ENCODE data around the gene HMHB1.
"Not testable (repeated sequence)": the region's sequence is repeated elsewhere in the genome, so short reads cannot be mapped to it uniquely, and the experiment has no call there.

The HMHB1 gene

DNA sequence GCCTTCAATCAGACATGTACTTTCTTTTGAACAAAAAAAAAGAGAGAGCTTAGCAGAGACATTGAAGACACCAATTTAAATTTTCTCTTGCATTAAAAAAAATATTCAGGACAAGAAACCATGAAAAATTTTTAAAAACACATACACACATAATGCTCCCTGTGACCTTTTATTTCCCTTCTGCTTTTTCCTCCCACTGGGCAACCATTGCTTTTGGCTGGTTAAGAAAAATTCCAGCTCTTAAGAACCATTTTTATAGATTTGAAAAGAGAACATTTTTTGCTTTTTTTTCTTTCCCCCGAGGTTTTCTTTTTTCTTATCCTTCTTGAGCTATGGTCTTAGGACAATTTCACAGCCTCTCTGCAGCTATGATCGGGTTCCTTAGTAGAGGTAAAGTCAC lies 6.1 kb upstream of the HMHB1 start:
- no peak for DNase-seq

DNA sequence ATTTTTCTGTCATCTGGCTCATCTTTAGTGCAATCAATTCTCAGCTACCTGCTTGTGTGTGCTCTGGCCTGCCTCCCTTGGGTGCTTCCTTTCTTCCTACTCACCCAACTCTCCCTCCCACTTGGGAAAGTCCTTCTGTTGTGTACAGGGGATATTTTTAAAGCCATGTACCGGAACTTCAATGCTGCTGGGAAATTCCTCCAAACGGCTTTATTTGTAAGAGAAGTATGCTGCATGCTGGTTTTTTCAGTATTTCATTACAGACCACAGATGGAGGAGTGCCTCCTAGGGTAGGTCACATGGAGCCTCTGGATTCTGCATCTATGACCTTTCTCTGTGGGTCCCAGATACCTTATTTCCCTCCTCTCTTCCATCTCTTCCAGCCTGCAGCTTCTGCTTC lies 5.4 kb upstream of the HMHB1 start:
- DNase-seq, result no peak

DNA sequence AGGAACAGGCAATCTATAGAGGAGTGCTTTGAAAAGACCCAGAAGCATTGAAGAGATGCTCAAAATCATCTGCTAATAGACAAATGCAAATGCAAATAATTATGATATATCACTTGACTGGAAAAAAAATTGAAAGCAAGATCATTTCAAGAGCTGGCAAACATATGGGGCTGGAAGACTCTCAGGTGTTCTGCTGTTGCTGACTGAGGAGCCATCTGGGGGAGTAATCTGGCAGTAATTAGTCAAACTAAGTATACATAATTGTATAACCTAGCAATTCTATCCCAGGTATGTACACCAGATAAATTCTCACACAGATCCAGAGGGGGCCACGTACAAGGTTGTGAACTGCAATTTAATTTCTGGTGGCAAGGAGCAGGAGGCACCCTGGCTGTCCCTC lies 4.6 kb upstream of the HMHB1 start:
- no peak for DNase-seq

DNA sequence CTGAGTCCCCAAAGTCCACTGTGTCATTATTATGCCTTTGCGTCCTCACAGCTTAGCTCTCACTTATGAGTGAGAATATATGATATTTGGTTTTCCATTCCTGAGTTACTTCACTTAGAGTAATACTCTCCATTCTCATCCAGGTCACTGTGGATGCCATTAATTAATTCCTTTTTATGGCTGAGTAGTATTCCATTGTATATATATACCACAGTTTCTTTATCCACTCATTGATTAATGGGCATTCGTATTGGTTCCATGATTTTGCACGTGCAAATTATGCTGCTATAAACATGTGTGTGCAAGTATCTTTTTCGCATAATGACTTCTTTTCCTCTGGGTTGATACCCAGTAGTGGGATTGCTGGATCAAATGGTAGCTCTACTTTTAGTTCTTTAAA lies 4.4 kb downstream of the HMHB1 start:
- DNase-seq, result not testable (repeated sequence)

DNA sequence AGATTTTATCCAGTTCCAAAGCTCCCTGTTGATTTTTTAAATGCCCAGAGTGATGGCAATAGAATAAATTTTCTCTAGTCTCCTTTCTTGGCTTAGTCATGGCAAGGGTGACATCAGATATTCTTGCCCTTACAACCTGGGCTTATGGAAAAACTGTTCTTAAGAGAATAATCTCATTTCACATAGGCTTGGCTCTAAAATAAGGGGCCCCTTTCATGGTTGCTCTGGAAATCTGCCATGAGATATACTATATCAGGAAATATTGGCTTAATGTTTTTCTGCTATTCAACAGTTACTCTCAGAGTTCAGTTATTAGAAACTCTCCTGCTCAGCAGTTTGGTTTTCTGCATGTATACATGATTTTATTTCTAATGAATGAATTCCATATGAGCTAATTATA lies 7.8 kb downstream of the HMHB1 start:
- no peak for DNase-seq

DNA sequence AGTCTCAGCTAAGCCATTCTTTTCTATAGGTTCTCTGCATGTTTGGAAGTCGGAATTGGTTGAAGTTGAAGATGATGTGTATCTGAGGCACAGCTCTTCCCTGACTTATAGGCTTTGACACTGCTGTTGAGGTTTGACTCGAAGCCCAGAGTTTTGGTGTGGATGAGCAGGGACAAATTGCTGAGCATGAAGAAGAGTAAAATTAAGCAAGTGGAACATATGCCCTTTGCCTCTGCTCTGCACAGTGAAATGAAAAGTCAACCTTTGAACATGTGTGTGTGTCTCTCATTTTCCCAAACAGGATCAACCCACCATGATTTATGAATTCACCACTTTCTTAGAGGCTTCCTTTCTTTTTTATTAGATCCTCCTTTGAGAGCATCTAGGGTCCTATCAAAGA lies 8.5 kb downstream of the HMHB1 start:
- DNase-seq, result no peak

DNA sequence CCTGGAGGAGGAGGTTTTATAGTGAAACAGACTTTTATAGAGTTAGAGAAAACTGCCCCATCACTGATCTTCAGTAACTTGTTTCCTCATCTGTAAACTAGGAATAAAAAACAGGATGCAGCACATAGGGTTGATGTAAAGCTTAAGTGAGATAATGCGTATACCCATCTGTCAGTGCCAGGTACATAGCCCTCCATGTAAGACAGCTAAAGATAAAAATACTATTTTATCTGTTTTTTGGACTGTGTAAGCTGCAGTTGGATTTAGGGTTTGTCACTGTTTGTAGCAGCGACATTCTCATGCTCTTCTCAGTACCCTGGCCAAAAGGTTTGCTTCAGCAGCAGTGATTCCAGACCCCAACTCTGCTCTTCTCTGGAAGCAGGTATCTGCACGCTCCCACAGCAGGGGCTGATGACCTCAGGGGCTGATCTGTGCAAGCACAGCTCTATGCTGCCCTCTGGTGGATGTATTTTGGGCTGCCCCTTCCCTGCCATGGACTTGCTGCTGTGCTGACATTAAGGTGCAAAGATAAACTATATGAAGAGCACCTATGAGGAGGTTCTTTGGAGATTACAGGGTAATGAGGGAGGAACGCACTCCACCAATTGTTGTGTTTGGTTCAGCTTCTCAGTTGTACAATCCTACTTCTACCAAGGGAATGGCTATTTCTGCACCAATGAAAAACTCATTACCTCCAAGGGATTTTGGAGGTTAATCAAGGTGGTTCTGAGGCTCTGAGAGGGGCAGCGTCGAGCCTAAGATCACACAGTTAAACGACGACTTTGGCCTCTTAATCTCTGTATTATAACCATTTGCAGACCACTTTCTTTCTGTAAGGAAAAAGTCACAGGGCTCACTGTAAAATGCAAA lies 13.1 kb downstream of the HMHB1 start:
- peak; percentile 80 to 91 for DNase-seq

DNA sequence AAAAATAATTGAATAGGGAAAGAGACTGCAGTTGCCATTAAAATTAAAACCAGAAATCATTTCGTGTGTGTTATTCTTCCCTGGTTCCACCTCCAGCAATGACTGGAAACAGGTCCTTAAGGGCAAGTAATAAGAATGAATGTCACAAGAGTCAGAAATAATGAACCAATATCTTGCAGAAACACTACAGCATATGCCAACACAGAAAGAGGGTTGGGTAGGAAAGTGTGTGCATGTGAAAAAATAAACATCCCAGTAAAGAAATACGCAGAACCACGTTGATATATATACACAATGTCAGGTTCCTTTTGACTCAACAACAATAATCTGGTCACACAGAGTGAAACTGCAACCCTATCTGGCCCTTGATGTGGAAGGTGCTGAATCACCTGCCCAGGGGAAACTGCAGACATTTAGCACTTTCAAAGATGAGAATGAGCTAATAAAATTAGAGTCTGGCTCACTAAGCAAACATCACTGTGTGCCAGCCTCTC lies 15.0 kb downstream of the HMHB1 start:
- DNase-seq, result peak; percentile 13 to 14

DNA sequence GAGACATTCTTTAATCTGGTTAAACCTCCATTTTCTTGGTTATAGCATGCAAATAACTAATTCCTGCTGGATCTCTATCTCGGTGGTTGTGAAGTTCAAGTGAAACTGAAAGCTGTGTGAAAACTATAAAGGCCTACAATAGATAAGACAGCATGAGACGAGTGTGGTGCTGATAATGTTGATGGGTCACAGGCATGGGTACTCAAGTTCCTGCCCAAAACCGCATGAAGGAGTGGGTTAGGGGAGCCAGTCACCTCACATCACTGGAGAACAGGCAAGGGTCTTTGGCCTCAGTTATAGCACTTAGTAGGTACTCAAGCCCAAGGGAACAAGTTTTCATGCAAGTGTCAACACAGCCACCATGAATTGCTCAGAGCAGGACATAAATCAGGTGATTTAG lies 16.7 kb downstream of the HMHB1 start:
- DNase-seq, result no peak

DNA sequence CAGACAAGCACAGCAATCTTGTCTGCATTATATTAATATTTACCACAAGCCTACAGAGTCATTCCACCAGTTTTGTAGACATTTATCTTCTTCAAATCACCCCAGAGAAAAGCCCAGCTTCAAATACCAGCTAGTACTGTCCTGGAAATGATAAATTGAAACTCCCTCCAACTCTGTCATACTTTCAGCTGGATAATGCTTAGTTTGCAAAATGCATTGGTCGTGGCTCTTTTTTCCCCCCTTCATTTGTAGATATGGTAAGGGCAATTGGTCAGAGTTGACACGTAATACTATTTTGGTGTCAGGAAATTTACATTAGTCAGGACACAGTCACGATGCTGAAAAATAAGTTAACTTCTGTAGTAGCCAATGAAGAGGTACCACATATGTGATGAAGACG lies 21.2 kb downstream of the HMHB1 start:
- no peak for DNase-seq

DNA sequence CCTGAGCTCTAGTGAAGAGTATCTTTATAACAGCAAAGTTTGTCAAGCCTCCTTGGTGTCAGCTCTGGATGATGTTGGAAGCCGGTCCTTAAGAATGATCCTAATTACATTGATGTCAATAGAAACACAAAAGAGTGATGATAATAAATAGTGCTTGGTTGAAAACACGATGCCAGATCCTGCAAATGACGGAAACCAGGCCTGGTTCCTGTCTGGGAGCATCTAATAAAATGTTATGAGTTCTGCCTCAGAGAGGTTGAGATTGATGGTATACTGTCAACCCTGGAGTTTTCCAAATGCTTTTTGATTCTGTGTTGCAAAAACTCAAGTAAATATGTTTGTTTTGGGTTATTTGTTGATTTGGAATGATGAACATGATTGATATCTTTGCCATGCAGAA lies 23.3 kb downstream of the HMHB1 start:
- no peak for DNase-seq

DNA sequence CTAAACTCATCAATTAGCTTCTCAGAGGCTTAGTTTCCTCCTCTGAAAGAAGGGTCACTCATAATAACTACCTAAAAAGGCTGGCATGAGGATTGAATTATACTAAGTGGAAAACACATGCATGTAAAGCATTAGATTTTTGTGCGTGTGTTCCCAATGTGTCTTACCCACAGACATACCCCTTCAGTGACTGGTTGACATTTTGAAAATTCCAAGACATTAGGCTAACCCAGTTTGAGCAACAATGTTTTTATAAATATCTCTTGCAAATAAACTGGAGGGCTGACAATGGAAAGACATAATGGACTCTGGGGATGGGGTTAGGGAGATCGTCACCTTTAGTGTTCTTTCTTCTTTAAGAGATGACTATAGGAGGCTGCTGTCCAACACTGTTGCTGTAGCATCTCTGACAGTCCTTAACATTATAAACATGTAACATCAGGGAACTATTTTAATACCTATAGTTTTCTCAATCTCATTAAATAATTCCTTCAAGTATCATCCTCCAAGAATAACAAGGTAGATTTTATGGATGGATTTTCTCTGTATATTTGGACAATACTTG lies 24.3 kb downstream of the HMHB1 start:
- DNase-seq, result no peak

DNA sequence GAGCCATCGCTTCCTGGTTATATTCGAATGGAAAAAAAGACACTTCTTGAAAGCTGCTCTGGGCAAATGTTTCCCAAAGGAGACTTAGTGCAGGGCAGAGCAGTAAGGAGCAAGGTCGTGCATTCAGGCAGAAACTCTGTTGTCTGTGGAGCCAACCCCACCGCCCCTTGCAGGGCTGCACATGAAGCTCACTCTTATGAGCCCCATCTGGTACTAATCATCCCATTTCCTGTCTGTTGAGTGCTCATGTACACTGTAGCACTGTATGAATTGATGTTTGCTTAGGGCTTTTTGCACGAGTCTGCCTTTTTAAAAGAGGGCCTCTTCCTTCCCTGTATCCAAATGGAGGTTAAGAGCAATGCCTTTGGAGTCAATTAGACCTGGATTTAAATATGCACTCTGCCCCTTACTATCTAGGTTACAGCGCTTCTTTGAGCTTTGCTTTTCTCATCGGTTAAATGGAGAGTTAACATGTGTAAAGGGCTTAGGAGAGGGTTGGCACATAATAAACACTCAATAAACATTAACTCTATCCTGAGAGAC lies 25.4 kb downstream of the HMHB1 start:
- no peak for DNase-seq

DNA sequence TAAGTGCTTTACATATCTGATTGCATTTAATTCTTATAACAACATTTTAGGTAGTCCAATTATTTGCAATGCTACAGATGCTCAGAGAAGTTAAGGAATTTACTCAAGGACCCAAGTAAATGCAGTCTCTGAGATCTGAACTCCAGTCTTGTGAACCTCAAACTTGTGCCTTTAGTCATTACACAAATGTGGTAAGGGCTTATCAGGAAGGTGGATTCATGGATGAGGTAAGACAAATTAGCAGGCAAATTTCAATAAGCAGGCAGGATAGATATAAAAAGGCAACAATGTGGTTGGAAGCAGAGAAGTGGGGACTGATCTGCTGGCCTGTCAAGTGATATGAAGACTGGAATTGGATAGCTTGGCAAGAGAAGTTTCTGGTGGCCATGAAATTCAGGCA lies 29.5 kb downstream of the HMHB1 start:
- no peak for DNase-seq

DNA sequence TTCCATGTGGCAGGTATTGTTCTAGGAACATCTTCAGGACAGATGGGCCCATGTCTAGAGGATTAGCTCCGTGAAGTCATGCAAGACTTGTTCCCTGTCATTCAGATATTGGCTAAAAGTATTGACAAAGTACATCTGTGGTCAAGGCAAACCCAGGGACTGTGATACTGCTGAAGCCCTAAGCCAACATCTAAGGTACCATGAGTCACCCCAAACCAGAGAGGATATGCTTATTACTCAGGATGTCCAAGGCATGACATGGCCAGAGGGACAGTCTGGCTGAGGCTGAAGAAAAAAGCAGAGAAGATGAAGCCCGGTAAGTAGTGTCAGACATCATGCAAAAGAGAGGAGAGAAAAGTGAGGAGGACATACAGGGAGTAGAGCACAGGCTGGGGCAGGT lies 31.0 kb downstream of the HMHB1 start:
- no peak for DNase-seq

DNA sequence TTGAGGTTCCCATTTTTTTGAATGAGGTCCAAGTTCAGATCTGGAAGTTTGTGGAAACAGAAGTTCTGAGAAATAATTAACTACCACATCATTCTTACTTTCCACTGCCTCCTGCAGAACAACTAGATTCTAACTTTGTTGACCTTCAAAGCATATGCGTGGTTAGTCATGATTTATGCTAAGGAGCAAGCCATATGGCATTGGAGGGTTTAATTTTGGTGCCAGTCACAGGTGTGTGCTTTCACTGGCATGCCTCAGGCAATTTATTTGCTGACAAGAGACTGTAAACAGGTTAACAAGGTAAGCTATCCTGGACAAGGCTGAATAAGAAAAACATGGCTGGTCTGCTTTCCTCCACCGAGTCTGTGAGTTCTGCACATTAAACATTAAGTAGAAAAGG lies 31.5 kb downstream of the HMHB1 start:
- DNase-seq, result no peak

DNA sequence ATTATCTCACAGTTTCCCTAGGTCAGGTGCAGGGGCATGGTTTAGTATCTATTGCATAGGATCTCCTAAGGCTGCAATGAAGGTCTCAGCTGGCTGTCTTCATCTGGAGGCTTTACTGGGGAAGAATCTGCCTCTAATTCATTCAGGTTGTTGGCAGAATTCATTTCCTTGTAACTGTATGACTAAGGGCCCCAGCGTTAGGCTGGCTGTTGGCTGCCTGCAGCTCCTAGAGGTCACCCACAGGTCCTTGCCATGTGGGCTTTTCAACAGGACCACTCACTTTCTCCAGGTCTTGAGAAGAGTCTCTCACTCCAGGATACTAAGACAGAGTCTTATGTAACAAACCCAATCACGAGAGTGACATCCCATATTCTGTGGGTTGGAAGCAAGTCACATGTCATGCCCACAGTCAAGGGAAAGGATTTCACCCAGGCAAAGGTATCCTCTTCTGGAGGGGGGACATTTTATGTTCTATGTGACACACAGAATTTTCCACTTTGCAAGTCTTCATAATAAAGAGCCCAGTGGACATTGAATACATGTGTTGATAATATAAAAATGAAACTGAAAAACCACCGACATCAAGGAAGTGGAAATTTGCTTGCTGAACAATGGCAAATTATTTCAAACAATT lies 38.2 kb downstream of the HMHB1 start:
- no peak for DNase-seq

DNA sequence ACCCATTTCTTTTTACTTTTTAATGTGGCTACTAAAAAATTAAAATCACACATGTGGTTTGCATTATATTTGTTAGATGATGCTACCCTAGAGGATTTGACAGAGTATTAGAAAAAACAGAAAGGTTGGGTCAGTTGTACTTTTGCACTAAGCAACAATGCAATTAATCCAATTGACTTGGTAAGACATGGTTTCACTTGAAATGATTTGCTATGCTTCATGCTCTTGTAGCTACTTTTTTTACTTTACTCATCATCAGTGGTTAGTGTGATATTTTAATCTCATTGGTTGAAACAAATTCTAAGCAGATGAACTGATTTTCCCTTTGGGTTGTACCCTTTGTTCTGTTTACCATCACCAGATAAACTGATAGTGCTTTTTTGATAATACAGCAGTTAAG lies 39.4 kb downstream of the HMHB1 start:
- DNase-seq, result no peak

DNA sequence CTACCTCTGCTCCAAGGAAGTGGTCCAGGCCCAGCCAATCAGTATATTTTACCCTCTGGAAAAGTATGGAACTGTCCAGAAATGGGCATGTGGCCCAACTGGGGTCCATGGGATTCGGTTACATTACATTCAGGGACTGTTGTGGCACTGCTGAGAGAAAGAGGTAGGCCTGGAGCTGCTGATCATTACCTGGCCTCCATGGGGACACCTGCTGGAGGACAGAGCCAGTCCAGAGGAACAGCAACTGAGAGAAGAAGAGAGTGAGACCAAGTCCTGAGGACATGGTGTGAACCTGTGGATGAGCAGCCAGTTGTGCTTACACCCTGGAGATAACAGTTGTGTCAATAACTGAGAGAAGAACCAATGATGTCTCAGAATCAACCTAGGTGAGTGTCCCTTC lies 48.2 kb downstream of the HMHB1 start:
- no peak for DNase-seq

DNA sequence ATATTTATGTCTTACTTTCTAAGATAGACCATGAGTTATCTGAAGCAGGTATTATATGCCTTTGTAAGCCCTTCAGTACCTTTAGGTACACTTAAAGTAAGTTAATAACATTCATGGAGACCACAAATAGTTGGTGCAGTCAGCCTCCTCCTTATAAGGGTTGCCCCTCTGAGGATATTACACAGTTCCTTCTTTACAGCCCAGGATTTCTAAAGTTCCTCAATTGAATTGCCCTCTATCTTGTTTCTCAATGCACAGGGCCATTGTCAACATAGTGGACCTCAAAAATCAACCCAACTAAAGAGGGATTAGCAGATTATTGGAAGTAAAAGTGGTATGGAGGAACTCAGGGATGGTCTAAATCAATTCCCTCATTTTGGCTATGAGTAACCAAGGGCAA lies 50.3 kb downstream of the HMHB1 start:
- no peak for DNase-seq

DNA sequence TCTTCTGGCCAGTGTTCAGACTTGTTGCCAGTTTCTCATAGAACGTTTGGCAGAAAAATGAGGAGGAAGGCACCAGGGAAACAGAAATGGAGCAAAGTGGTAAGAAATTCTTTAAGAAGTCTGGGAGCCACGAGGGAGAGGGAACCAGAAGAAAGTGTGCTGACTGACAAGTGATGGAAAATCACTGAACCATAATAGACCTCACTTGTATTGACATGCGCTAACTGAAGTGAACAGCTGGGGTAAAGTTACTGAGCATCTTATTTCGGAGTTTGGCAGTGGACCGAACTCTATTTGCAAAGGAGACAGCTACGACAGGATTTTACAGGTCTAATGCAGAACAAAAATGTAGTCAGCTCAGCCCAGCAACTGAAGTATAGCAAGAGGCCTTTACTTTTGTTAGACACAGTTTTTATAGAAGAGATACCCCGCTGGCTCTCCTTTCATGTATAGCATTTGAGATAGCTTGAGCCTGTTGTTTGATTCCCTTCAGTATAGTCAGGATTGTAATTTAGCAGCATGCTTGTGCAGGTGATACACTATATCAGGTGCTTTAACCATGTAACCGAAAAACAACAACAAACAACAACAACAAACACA lies 53.6 kb downstream of the HMHB1 start:
- no peak for DNase-seq

Measured in activated CD4-positive, alpha-beta T cell treated with anti-CD3 and anti-CD28 coated beads for 4 hours (primary cell).